Endothelial cell of umbilical vein (primary cell): ENCODE data around the gene DMTF1. TPM values are rescaled to one million over a fixed set of nuclear protein-coding genes. Genes with fewer than 3 reads are reported as not detected.

Experiments
- BruUV-seq: library from RNA; stranded (reverse); fragments of 400-500 nt; replicated peaks from 2 replicates; lab custom pipeline; 2021; lab: Mats Ljungman, UMichigan
- CTCF ChIA-PET: fragments of 300-600, 350-600 bp; sonication (Branson Sonifier 250); formaldehyde crosslinking; loops from one replicate; lab custom pipeline; 2021; ENCODE audit warnings: antibody characterized with exemption, inconsistent platforms; lab: Charles Lee
- POLR2A ChIA-PET: fragments of 300-600, 350-600 bp; sonication (Branson Sonifier 250); formaldehyde crosslinking; loops from one replicate; lab custom pipeline; 2021; ENCODE audit warnings: antibody characterized with exemption, inconsistent platforms; lab: Charles Lee
- DNase-seq: peaks from one replicate; pipeline ENCODE4 v3.0.0-alpha.2; 2011; ENCODE audit warnings: low read depth, low spot score
- FAIRE-seq: peaks from 2 replicates; lab custom pipeline; 2011; peaks lifted over from hg19 to GRCh38; lab: Jason Lieb, UNC
- H2AFZ ChIP-seq: 2 replicates; pipeline ENCODE4 v1.6.0; 2012; ENCODE audit warnings: low read depth, low read length, control low read depth, inconsistent platforms
- H3K27ac ChIP-seq: 2 replicates; pipeline ENCODE4 v1.5.1; 2011; ENCODE audit warnings: low read depth, mild to moderate bottlenecking, control low read depth, low read length, moderate library complexity; ENCODE audit not compliant: insufficient read depth
- H3K27me3 ChIP-seq, 2 experiments: 2 replicates each; pipeline versions ENCODE4 v1.6.0 to v1.6.1; 2011; ENCODE audit warnings: low read length in 2 of 2, mixed read lengths in 1 of 2; ENCODE audit not compliant: control insufficient read depth in 2 of 2, insufficient read depth in 2 of 2
- H3K36me3 ChIP-seq, 2 experiments: 2 replicates in 1 of 2; 3 replicates in 1 of 2; pipeline ENCODE4 v1.5.1; 2011; ENCODE audit warnings: low read length in 2 of 2, mild to moderate bottlenecking in 1 of 2, moderate library complexity in 1 of 2; ENCODE audit not compliant: control insufficient read depth in 2 of 2, insufficient read depth in 2 of 2; ENCODE audit errors: extremely low read depth in 1 of 2
- H3K4me1 ChIP-seq: 3 replicates; pipeline ENCODE4 v1.5.1; 2011; ENCODE audit warnings: mild to moderate bottlenecking, low read length; ENCODE audit not compliant: control insufficient read depth, insufficient read depth; ENCODE audit errors: extremely low read depth
- H3K4me2 ChIP-seq: 2 replicates; pipeline ENCODE4 v1.6.1; 2011; ENCODE audit warnings: low read length, control low read depth, mixed read lengths; ENCODE audit not compliant: insufficient read depth
- H3K4me3 ChIP-seq, 3 experiments: fragments of 200-600 bp in 1 of 3; sonication (generic), shearing (Covaris generic) in 1 of 3; replicated peaks in 1 of 3; 2 replicates each; pipeline ENCODE4 v1.5.1; 2011 to 2016; ENCODE audit warnings: control low read depth in 3 of 3, low read length in 3 of 3, mild to moderate bottlenecking in 2 of 3, inconsistent platforms in 1 of 3, low read depth in 1 of 3, moderate library complexity in 1 of 3; ENCODE audit not compliant: insufficient read depth in 1 of 3
- H3K79me2 ChIP-seq: 2 replicates; pipeline ENCODE4 v1.6.0; 2012; ENCODE audit warnings: low read length, inconsistent platforms; ENCODE audit not compliant: control insufficient read depth, insufficient read depth
- H3K9ac ChIP-seq: replicated peaks from 2 replicates; pipeline ENCODE3; 2011; ENCODE audit warnings: low read length, control low read depth; ENCODE audit not compliant: insufficient read depth; ENCODE audit errors: extremely low read depth
- H3K9me1 ChIP-seq: replicated peaks from 3 replicates; pipeline ENCODE4 v1.6.0; 2011; ENCODE audit warnings: mild to moderate bottlenecking, low read length; ENCODE audit not compliant: control insufficient read depth, insufficient read depth; ENCODE audit errors: extremely low read depth
- H3K9me3 ChIP-seq: replicated peaks from 2 replicates; pipeline ENCODE4 v1.5.1; 2012; ENCODE audit warnings: low read length, inconsistent platforms; ENCODE audit not compliant: control insufficient read depth, insufficient read depth
- H4K20me1 ChIP-seq: replicated peaks from 2 replicates; pipeline ENCODE3; 2011; ENCODE audit warnings: mild to moderate bottlenecking, low read length; ENCODE audit not compliant: control insufficient read depth, insufficient read depth; ENCODE audit errors: extremely low read depth
- CTCF ChIP-seq, 2 donors: IDR thresholded peaks; 1 replicate in 1 of 2; 2 replicates in 1 of 2; pipeline ENCODE4 v1.5.1; 2011; ENCODE audit warnings: low read length in 2 of 2, mild to moderate bottlenecking in 2 of 2, moderate library complexity in 2 of 2, control low read depth in 1 of 2, inconsistent platforms in 1 of 2, low read depth in 1 of 2; ENCODE audit not compliant: insufficient read depth in 1 of 2; ENCODE audit errors: extremely low read depth in 1 of 2
- EZH2 ChIP-seq: IDR thresholded peaks from 2 replicates; pipeline ENCODE4 v1.6.1; 2012; ENCODE audit warnings: borderline replicate concordance, low read depth, mild to moderate bottlenecking, moderate library complexity, low read length, inconsistent platforms; ENCODE audit not compliant: severe bottlenecking
- FOS ChIP-seq: IDR thresholded peaks from 2 replicates; pipeline ENCODE4 v1.6.1; 2011; ENCODE audit warnings: mild to moderate bottlenecking, low read length, moderate library complexity, borderline replicate concordance; ENCODE audit not compliant: insufficient read depth
- GATA2 ChIP-seq: IDR thresholded peaks from 2 replicates; pipeline ENCODE4 v1.7.0; 2011; ENCODE audit warnings: low read depth, mild to moderate bottlenecking, moderate library complexity, mixed read lengths, low read length; ENCODE audit not compliant: insufficient read length, insufficient read depth
- JUN ChIP-seq: IDR thresholded peaks from 2 replicates; pipeline ENCODE4 v1.6.1; 2011; ENCODE audit warnings: borderline replicate concordance, low read depth; ENCODE audit not compliant: insufficient read length, insufficient read depth
- MAX ChIP-seq: IDR thresholded peaks from 2 replicates; pipeline ENCODE4 v1.6.1; 2011; ENCODE audit not compliant: insufficient read depth, insufficient read length
- MYC ChIP-seq: IDR thresholded peaks from one replicate; pipeline ENCODE4 v1.6.1; 2011; ENCODE audit warnings: mild to moderate bottlenecking, low read depth, low read length
- POLR2AphosphoS5 ChIP-seq: IDR thresholded peaks from 2 replicates; pipeline ENCODE4 v1.6.1; 2012; ENCODE audit warnings: low read depth, mild to moderate bottlenecking, control low read depth, low read length, moderate library complexity; ENCODE audit not compliant: insufficient read depth
- dilution Hi-C: fragments of 300-500 bp; cut with MboI; formaldehyde crosslinking; loops from one replicate; pipeline ENCODE4 v1.15.0; 2019; ENCODE audit warnings: low sequenced_read_pairs; ENCODE audit not compliant: extremely low pct_ligation_motif_present
- intact Hi-C: fragments of 100-400 bp; cut with micrococcal nuclease; formaldehyde crosslinking; loops from one replicate; pipeline ENCODE4 v1.10.0; 2022
- polyA plus RNA-seq, 4 experiments: library from polyadenylated mRNA; depleted of rRNA in 3 of 4; stranded (reverse) in 3 of 4; unstranded in 1 of 4; fragments of >200 nt; gene quantifications; 2 replicates each; pipeline versions ENCODE4 v1.2.1 to v1.2.3, GENCODE V29; 2011 to 2012; ENCODE audit warnings: missing spikeins in 1 of 4
- total RNA-seq: library from RNA; stranded (reverse); gene quantifications from 2 replicates; pipeline ENCODE4 v1.2.3, GENCODE V29; 2021

Gene DMTF1
- total and polyA plus RNA-seq, 2 donors (not counting 3 experiments of a cell fraction or from before 2014, with no cell fraction given), result 78.5 to 100.0 TPM

- POLR2A ChIA-PET, result no interaction called here
- no peaks in the 10 kb centered on the region for H4K20me1 ChIP-seq
- intact Hi-C loops (no loop called here), dilution Hi-C loops (no loop called here)
- TF ChIP-seq JUN (peak; percentile 5), GATA2 (no peak)
- no peaks in the 10 kb centered on the region for H3K79me2 ChIP-seq
- no peak overlapping the region for H3K4me2 ChIP-seq
- H3K27ac ChIP-seq, result no peak overlapping the region
- H2AFZ ChIP-seq, result no peak overlapping the region
- H3K27me3 ChIP-seq, result no peaks in the 10 kb centered on the region
- no peak for FAIRE-seq
- no peaks in the 10 kb centered on the region for H3K36me3 ChIP-seq
- DNase-seq, result no peak
- peaks cover 4% of the 10 kb centered on the region for H3K4me1 ChIP-seq
- BruUV-seq, result no TSS peak
- H3K9ac ChIP-seq, result no peak overlapping the region
- H3K9me1 ChIP-seq, result no peaks in the 10 kb centered on the region
- CTCF ChIA-PET, result interaction anchor here (1.3 to 2.0 kb wide), 2 partner anchors 9 to 68 kb away, joined by 3 to 10 read pairs; no protein-coding TSS in a partner anchor
- H3K9me3 ChIP-seq, result no peaks in the 10 kb centered on the region
- H3K4me3 ChIP-seq, result no peak overlapping the region
These were observed 12.7 kb upstream of the DMTF1 start for GRCh38 chr7:87139514-87139913.

GRCh38 chr7:87140271-87140748 lies 11.9 kb upstream of the DMTF1 start:
- intact Hi-C loops (no loop called here), dilution Hi-C loops (no loop called here)
- no peak overlapping the region for H3K4me3 ChIP-seq
- CTCF ChIA-PET, result interaction anchor here (1.3 to 2.0 kb wide), 2 partner anchors 8 to 69 kb away, joined by 3 to 10 read pairs; no protein-coding TSS in a partner anchor
- no peaks in the 10 kb centered on the region for H3K27me3 ChIP-seq
- no peaks in the 10 kb centered on the region for H3K36me3 ChIP-seq
- TF ChIP-seq JUN, result no peak
- no peak for TF ChIP-seq CTCF (IDR thresholded peaks at IDR 0.05; ENCODE audit: extremely low read depth in 1 of 2, insufficient read depth in 1 of 2, low read depth in 1 of 2, low read length in 2 of 2)
- TF ChIP-seq GATA2, result peak; percentile 56
- TF ChIP-seq MYC, result no peak
- TF ChIP-seq POLR2AphosphoS5, result no peak
- TF ChIP-seq MAX, result no peak
- no peak for TF ChIP-seq EZH2
- TF ChIP-seq FOS, result no peak
- no peak overlapping the region for H3K4me2 ChIP-seq
- POLR2A ChIA-PET, result interaction anchor here (0.6 kb wide), 1 partner anchor 275 kb away, joined by 3 read pairs; no protein-coding TSS in a partner anchor
- H3K9me1 ChIP-seq, result no peaks in the 10 kb centered on the region
- no TSS peak for BruUV-seq
- no peaks in the 10 kb centered on the region for H3K9me3 ChIP-seq
- H3K9ac ChIP-seq, result no peak overlapping the region
- H4K20me1 ChIP-seq, result no peaks in the 10 kb centered on the region
- H2AFZ ChIP-seq, result no peak overlapping the region
- no peak overlapping the region for H3K27ac ChIP-seq
- DNase-seq (peak; percentile 62), FAIRE-seq (no peak)
- no peaks in the 10 kb centered on the region for H3K79me2 ChIP-seq
- H3K4me1 ChIP-seq, result peaks cover 4% of the 10 kb centered on the region
